ENCODE measurements around the gene CYP20A1. TPM values are rescaled to one million over a fixed set of nuclear protein-coding genes. Genes with fewer than 3 reads are reported as not detected.
"Not testable (repeated sequence)": the region's sequence is repeated elsewhere in the genome, so short reads cannot be mapped to it uniquely, and the experiment has no call there.

The CYP20A1 gene
- 16.8 TPM for polyA plus RNA-seq
- long read RNA-seq, donor 1, result 0 reads
- long read RNA-seq, donor 2, partial matches to known transcripts, result 0 of 3 reads
- long read RNA-seq, donor 2, other reads (novel, unspliced or antisense), result 0 of 3 reads
- long read RNA-seq, donor 3, result 0 reads
- long read RNA-seq, donor 4, result 0 reads
- long read RNA-seq, donor 5, partial matches to known transcripts, result 10 of 13 reads
- long read RNA-seq, donor 5, other reads (novel, unspliced or antisense), result 0 of 13 reads
- long read RNA-seq, donor 6, partial matches to known transcripts, result 0 of 4 reads
- long read RNA-seq, donor 6, other reads (novel, unspliced or antisense), result 0 of 4 reads
- long read RNA-seq, donor 7, partial matches to known transcripts, result 0 of 1 reads
- long read RNA-seq, donor 7, other reads (novel, unspliced or antisense), result 0 of 1 reads
- long read RNA-seq, donor 8, partial matches to known transcripts, result 26 of 26 reads
- long read RNA-seq, donor 8, other reads (novel, unspliced or antisense), result 0 of 26 reads
- long read RNA-seq, donor 9, transcript CYP20A1-201 (13 exons, 1,949 nt), result major isoform, 5 of 6 reads
- long read RNA-seq, donor 9, partial matches to known transcripts, result 0 of 6 reads
- long read RNA-seq, donor 9, other reads (novel, unspliced or antisense), result 0 of 6 reads
- long read RNA-seq, donor 10, transcript CYP20A1-201 (13 exons, 1,949 nt), result major isoform, 5 of 8 reads
- long read RNA-seq, donor 10, partial matches to known transcripts, result 0 of 8 reads
- long read RNA-seq, donor 10, other reads (novel, unspliced or antisense), result 0 of 8 reads
- long read RNA-seq, donor 11, partial matches to known transcripts, result 20 of 22 reads
- long read RNA-seq, donor 11, other reads (novel, unspliced or antisense), result 0 of 22 reads

GRCh38 chr2:203238704-203239526 is at the start of gene CYP20A1:
CYP20A1 (plus strand) TSS chr2:203239018; CDS start chr2:203239063, 45 bp downstream.
- Histone ChIP-seq H3K9me3 (ENCODE audit: control insufficient read depth, low read depth, low read length) (no peaks in the 10 kb centered on the region), H3K4me1 (ENCODE audit: control insufficient read depth, insufficient read depth, low read length) (peaks cover 2% of the 10 kb centered on the region), H3K4me3 (ENCODE audit: low read length) (peak within 1 kb of the TSS; percentile 91), H3K27me3 (ENCODE audit: control insufficient read depth, insufficient read depth, low read length) (no peaks in the 10 kb centered on the region), H3K27ac (ENCODE audit: low read length) (peak within 1 kb of the TSS; percentile 98), H3K36me3 (ENCODE audit: control insufficient read depth, insufficient read depth, low read length) (peaks cover 13% of the 10 kb centered on the region)
- DNase-seq, result peak; percentile 95 to 99
- WGBS (ENCODE audit: insufficient coverage, low lambda C conversion rate), result no CpG with 5 or more reads among the region's 80 CpGs

DNA sequence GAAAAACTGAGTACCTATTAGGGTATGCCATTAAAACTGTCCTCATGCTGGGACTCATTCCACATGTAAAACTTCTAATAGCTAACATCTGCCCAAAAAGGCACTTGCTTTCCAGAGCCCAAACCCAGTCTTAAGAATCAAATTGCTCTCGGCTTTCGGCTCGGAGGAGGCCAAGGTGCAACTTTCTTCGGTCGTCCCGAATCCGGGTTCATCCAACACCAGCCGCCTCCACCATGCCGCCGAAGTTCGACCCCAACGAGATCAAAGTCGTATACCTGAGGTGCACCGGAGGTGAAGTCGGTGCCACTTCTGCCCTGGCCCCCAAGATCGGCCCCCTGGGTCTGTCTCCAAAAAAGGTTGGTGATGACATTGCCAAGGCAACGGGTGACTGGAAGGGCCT is 48.3 kb upstream of the CYP20A1 start:
- H3K27me3 ChIP-seq (ENCODE audit: control insufficient read depth, insufficient read depth, low read length); DNase-seq; H3K9me3 ChIP-seq (ENCODE audit: control insufficient read depth, low read depth, low read length); H3K4me1 ChIP-seq (ENCODE audit: control insufficient read depth, insufficient read depth, low read length); H3K27ac ChIP-seq (ENCODE audit: low read length); H3K4me3 ChIP-seq (ENCODE audit: low read length): not testable (repeated sequence)
- H3K36me3 ChIP-seq (ENCODE audit: control insufficient read depth, insufficient read depth, low read length), result peaks cover 23% of the 10 kb centered on the region
- WGBS (ENCODE audit: insufficient coverage, low lambda C conversion rate), result no CpG with 5 or more reads among the region's 17 CpGs

GRCh38 chr2:203191026-203191425 is 47.8 kb upstream of the CYP20A1 start:
- H3K9me3 ChIP-seq (ENCODE audit: control insufficient read depth, low read depth, low read length); H3K27me3 ChIP-seq (ENCODE audit: control insufficient read depth, insufficient read depth, low read length); DNase-seq; H3K4me3 ChIP-seq (ENCODE audit: low read length); H3K4me1 ChIP-seq (ENCODE audit: control insufficient read depth, insufficient read depth, low read length); H3K27ac ChIP-seq (ENCODE audit: low read length): not testable (repeated sequence)
- H3K36me3 ChIP-seq (ENCODE audit: control insufficient read depth, insufficient read depth, low read length), result peaks cover 28% of the 10 kb centered on the region
- 100% methylated on average over 4 of the region's 6 CpGs for WGBS (ENCODE audit: insufficient coverage, low lambda C conversion rate)

- no peak for DNase-seq
- 100% methylated on average over 1 of the region's 3 CpGs for WGBS (ENCODE audit: insufficient coverage, low lambda C conversion rate)
- H3K4me1 ChIP-seq (ENCODE audit: control insufficient read depth, insufficient read depth, low read length), result no peaks in the 10 kb centered on the region
- H3K4me3 ChIP-seq (ENCODE audit: low read length), result no peak overlapping the region
- H3K27ac ChIP-seq (ENCODE audit: low read length), result no peak overlapping the region
- no peaks in the 10 kb centered on the region for H3K9me3 ChIP-seq (ENCODE audit: control insufficient read depth, low read depth, low read length)
- H3K27me3 ChIP-seq (ENCODE audit: control insufficient read depth, insufficient read depth, low read length), result no peaks in the 10 kb centered on the region
- H3K36me3 ChIP-seq (ENCODE audit: control insufficient read depth, insufficient read depth, low read length), result peaks cover 23% of the 10 kb centered on the region
Observed at GRCh38 chr2:203191961-203192360, 46.9 kb upstream of the CYP20A1 start.

- H3K36me3 ChIP-seq (ENCODE audit: control insufficient read depth, insufficient read depth, low read length), result peaks cover 25% of the 10 kb centered on the region
- no peaks in the 10 kb centered on the region for H3K4me1 ChIP-seq (ENCODE audit: control insufficient read depth, insufficient read depth, low read length)
- no peak for DNase-seq
- H3K27me3 ChIP-seq (ENCODE audit: control insufficient read depth, insufficient read depth, low read length), result no peaks in the 10 kb centered on the region
- no peaks in the 10 kb centered on the region for H3K9me3 ChIP-seq (ENCODE audit: control insufficient read depth, low read depth, low read length)
- no peak overlapping the region for H3K4me3 ChIP-seq (ENCODE audit: low read length)
- WGBS (ENCODE audit: insufficient coverage, low lambda C conversion rate), result 88% methylated on average over 1 of the region's 5 CpGs
- H3K27ac ChIP-seq (ENCODE audit: low read length), result no peak overlapping the region
Observed at GRCh38 chr2:203195331-203196036, 43.3 kb upstream of the CYP20A1 start.

- DNase-seq, result no peak
- Histone ChIP-seq H3K27me3 (ENCODE audit: control insufficient read depth, insufficient read depth, low read length) (no peaks in the 10 kb centered on the region), H3K4me1 (ENCODE audit: control insufficient read depth, insufficient read depth, low read length) (no peaks in the 10 kb centered on the region), H3K36me3 (ENCODE audit: control insufficient read depth, insufficient read depth, low read length) (peaks cover 20% of the 10 kb centered on the region), H3K9me3 (ENCODE audit: control insufficient read depth, low read depth, low read length) (no peaks in the 10 kb centered on the region), H3K4me3 (ENCODE audit: low read length) (no peak overlapping the region), H3K27ac (ENCODE audit: low read length) (no peak overlapping the region)
Observed at GRCh38 chr2:203200866-203201265, 38.0 kb upstream of the CYP20A1 start.

DNA sequence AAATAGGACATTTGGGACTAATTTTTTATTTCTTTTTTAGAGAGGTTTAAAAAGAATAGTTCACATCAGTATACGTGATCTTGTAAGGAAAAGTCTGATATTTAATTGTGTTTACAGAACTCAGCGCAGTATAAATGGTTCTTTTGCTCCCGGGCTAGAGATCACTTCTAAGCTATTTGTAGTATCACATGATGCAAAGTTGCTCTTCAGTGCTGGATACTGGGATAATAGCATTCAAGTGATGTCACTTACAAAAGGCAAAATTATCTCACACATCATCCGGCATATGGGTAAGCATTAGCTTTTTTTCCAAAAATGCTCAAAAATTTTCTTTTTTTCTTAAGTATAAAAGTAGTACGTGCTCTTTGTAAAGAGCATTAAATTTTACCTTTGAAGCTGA is 37.4 kb upstream of the CYP20A1 start:
- no peaks in the 10 kb centered on the region for H3K9me3 ChIP-seq (ENCODE audit: control insufficient read depth, low read depth, low read length)
- H3K4me3 ChIP-seq (ENCODE audit: low read length), result no peak overlapping the region
- peaks cover 22% of the 10 kb centered on the region for H3K36me3 ChIP-seq (ENCODE audit: control insufficient read depth, insufficient read depth, low read length)
- H3K27ac ChIP-seq (ENCODE audit: low read length), result no peak overlapping the region
- H3K27me3 ChIP-seq (ENCODE audit: control insufficient read depth, insufficient read depth, low read length), result no peaks in the 10 kb centered on the region
- no peaks in the 10 kb centered on the region for H3K4me1 ChIP-seq (ENCODE audit: control insufficient read depth, insufficient read depth, low read length)
- WGBS (ENCODE audit: insufficient coverage, low lambda C conversion rate), result 100% methylated on average over 2 of the region's 5 CpGs
- no peak for DNase-seq

- no peaks in the 10 kb centered on the region for H3K9me3 ChIP-seq (ENCODE audit: control insufficient read depth, low read depth, low read length)
- no peak for DNase-seq
- WGBS (ENCODE audit: insufficient coverage, low lambda C conversion rate), result 100% methylated on average over 1 of the region's 1 CpG
- no peaks in the 10 kb centered on the region for H3K4me1 ChIP-seq (ENCODE audit: control insufficient read depth, insufficient read depth, low read length)
- H3K36me3 ChIP-seq (ENCODE audit: control insufficient read depth, insufficient read depth, low read length), result peaks cover 18% of the 10 kb centered on the region
- no peak overlapping the region for H3K27ac ChIP-seq (ENCODE audit: low read length)
- no peaks in the 10 kb centered on the region for H3K27me3 ChIP-seq (ENCODE audit: control insufficient read depth, insufficient read depth, low read length)
- no peak overlapping the region for H3K4me3 ChIP-seq (ENCODE audit: low read length)
Observed at GRCh38 chr2:203209538-203209937, 29.3 kb upstream of the CYP20A1 start.

DNA sequence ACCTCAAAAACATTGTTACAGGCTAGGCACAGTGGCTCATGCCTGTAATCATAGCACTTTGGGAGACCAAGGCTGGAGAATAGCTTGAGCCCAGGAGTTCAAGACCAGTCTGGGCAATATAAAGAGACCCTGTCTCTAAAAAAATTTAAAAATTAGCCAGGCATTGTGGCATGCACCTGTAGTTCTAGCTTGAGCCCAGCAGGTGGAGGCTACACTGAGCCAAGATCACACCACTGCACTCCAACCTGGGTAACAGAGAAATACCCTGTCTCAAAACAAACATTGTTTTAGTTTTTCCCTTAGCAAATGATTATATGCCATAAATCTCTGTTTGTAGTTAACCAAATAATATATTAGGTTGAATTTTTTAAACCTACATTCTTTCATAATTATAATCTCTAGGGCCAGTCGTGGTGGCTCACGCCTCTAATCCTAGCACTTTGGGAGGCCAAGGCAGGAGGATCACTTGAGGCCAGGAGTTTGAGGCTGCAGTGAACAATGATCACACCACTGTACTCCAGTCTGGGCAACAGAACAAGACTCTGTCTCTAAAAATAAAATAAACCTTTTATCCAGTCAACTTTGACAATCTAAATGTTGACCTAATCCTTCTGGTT is 13.3 kb upstream of the CYP20A1 start:
- no CpG with 5 or more reads among the region's 2 CpGs for WGBS (ENCODE audit: insufficient coverage, low lambda C conversion rate)

More for the DNA sequence above, 13.3 kb upstream of the CYP20A1 start:
- H3K27ac ChIP-seq (ENCODE audit: low read length), result no peak overlapping the region
- DNase-seq, result peak in 1 of 2 donors; percentile 5
- no peaks in the 10 kb centered on the region for H3K4me1 ChIP-seq (ENCODE audit: control insufficient read depth, insufficient read depth, low read length)
- no peaks in the 10 kb centered on the region for H3K27me3 ChIP-seq (ENCODE audit: control insufficient read depth, insufficient read depth, low read length)
- H3K36me3 ChIP-seq (ENCODE audit: control insufficient read depth, insufficient read depth, low read length), result no peaks in the 10 kb centered on the region
- no peak overlapping the region for H3K4me3 ChIP-seq (ENCODE audit: low read length)
- no peaks in the 10 kb centered on the region for H3K9me3 ChIP-seq (ENCODE audit: control insufficient read depth, low read depth, low read length)
